Endothelial cell (in vitro differentiated cells): ENCODE results near the gene TSPAN15. TPM values are rescaled to one million over a fixed set of nuclear protein-coding genes. Genes with fewer than 3 reads are reported as not detected.

Experiments used
- DNase-seq: peaks from one replicate; pipeline ENCODE4 v3.0.0; 2021; ENCODE audit warnings: low spot score
- H3K27ac Mint-ChIP-seq: one replicate; pipeline ENCODE4 v1.8.0; 2021; ENCODE audit warnings: mixed read lengths, inconsistent platforms; ENCODE audit not compliant: unreplicated experiment
- H3K27me3 Mint-ChIP-seq: one replicate; pipeline ENCODE4 v1.8.0; 2021; ENCODE audit warnings: mild to moderate bottlenecking, moderate library complexity, mixed read lengths, inconsistent platforms; ENCODE audit not compliant: unreplicated experiment
- H3K36me3 Mint-ChIP-seq: one replicate; pipeline ENCODE4 v1.8.0; 2021; ENCODE audit warnings: mild to moderate bottlenecking, low read depth, mixed read lengths, inconsistent platforms; ENCODE audit not compliant: unreplicated experiment
- H3K4me1 Mint-ChIP-seq: one replicate; pipeline ENCODE4 v1.8.0; 2021; ENCODE audit warnings: mild to moderate bottlenecking, mixed read lengths, inconsistent platforms; ENCODE audit not compliant: unreplicated experiment
- H3K4me3 Mint-ChIP-seq: one replicate; pipeline ENCODE4 v1.8.0; 2021; ENCODE audit warnings: mild to moderate bottlenecking, mixed read lengths, inconsistent platforms; ENCODE audit not compliant: unreplicated experiment
- H3K9me3 Mint-ChIP-seq: one replicate; pipeline ENCODE4 v1.8.0; 2021; ENCODE audit warnings: mixed read lengths, inconsistent platforms; ENCODE audit not compliant: unreplicated experiment
- total RNA-seq: library from RNA; stranded (reverse); fragmentation: NEBNext Ultra II Directional; extraction: Animal tissue kit (Norgen Biotek cat#: 25700); gene quantifications from one replicate; pipeline ENCODE4 v1.2.1, GENCODE V29; 2021; ENCODE audit not compliant: unreplicated experiment
- TF ChIP-seq, protein P1 (sequence below): fragments of 200-600 bp; sonication (generic); IDR thresholded peaks from one replicate; pipeline ENCODE4 v1.5.0; 2021; ENCODE audit warnings: antibody characterized with exemption; ENCODE audit not compliant: unreplicated experiment

TSPAN15 gene
- total RNA-seq, 1 donor from 2014 or later, result 195 TPM

DNA sequence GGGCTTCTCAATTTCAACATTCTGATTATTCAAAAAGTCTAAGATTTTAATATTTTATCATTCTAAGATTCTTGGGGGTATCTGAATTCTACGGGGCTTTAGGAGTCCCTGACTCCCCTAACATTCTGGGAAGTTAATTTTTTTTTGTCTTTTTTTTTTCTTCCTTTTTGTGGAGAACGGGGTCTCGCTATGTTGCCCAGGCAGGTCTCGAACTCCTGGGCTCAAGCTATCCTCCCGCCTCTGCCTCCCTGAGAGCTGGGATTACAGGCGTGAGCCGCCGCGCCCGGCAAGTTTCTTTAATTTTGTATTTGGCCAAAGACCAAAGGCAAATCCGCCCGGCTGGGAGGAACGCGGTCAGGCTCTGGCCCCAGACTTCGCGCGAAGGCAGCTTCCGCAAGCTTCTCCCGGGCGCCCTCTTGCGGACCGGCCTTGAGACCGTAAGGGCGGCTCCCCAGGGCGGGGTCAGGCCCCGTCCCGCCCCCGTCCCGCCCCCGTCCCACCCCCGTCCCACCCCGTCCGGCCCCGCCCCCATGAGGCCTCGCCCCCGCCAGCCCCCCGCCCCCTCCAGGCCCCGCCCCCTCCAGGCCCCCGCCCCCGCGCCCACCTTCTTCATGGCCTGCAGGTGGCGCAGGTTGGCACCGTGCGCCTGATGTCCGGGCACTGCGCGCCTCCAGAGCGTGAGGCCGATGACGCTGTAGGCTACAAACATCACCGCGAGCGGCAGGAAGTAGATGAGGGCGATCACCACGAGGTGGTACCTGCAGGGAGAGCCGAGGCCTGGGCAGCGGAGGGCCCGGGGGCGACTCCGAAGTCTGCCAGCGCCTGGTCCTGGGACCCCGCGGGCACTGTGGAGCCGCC, 42.7 kb upstream of the TSPAN15 start:
- TF ChIP-seq, protein P1, sequence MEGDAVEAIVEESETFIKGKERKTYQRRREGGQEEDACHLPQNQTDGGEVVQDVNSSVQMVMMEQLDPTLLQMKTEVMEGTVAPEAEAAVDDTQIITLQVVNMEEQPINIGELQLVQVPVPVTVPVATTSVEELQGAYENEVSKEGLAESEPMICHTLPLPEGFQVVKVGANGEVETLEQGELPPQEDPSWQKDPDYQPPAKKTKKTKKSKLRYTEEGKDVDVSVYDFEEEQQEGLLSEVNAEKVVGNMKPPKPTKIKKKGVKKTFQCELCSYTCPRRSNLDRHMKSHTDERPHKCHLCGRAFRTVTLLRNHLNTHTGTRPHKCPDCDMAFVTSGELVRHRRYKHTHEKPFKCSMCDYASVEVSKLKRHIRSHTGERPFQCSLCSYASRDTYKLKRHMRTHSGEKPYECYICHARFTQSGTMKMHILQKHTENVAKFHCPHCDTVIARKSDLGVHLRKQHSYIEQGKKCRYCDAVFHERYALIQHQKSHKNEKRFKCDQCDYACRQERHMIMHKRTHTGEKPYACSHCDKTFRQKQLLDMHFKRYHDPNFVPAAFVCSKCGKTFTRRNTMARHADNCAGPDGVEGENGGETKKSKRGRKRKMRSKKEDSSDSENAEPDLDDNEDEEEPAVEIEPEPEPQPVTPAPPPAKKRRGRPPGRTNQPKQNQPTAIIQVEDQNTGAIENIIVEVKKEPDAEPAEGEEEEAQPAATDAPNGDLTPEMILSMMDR, result peak; percentile 92
- Mint-ChIP-seq H3K27ac (no peak overlapping the region), H3K9me3 (no peaks in the 10 kb centered on the region), H3K36me3 (peaks cover 9% of the 10 kb centered on the region), H3K27me3 (peaks cover 14% of the 10 kb centered on the region), H3K4me3 (no peak overlapping the region), H3K4me1 (peaks cover 17% of the 10 kb centered on the region)
- DNase-seq, result peak; percentile 96

GRCh38 chr10:69409176-69409495, 42.1 kb upstream of the TSPAN15 start:
- H3K27ac Mint-ChIP-seq, result no peak overlapping the region
- TF ChIP-seq, protein P1, result no peak
- DNase-seq, result no peak
- peaks cover 14% of the 10 kb centered on the region for H3K27me3 Mint-ChIP-seq
- H3K4me3 Mint-ChIP-seq, result no peak overlapping the region
- no peaks in the 10 kb centered on the region for H3K9me3 Mint-ChIP-seq
- peaks cover 17% of the 10 kb centered on the region for H3K4me1 Mint-ChIP-seq
- H3K36me3 Mint-ChIP-seq, result peaks cover 4% of the 10 kb centered on the region

- H3K27ac Mint-ChIP-seq, result no peak overlapping the region
- H3K4me3 Mint-ChIP-seq, result no peak overlapping the region
- peaks cover 15% of the 10 kb centered on the region for H3K4me1 Mint-ChIP-seq
- no peak for DNase-seq
- TF ChIP-seq, protein P1, result no peak
- no peaks in the 10 kb centered on the region for H3K9me3 Mint-ChIP-seq
- H3K36me3 Mint-ChIP-seq, result no peaks in the 10 kb centered on the region
- H3K27me3 Mint-ChIP-seq, result peaks cover 14% of the 10 kb centered on the region
These were observed 41.3 kb upstream of the TSPAN15 start for GRCh38 chr10:69409968-69410367.

DNA sequence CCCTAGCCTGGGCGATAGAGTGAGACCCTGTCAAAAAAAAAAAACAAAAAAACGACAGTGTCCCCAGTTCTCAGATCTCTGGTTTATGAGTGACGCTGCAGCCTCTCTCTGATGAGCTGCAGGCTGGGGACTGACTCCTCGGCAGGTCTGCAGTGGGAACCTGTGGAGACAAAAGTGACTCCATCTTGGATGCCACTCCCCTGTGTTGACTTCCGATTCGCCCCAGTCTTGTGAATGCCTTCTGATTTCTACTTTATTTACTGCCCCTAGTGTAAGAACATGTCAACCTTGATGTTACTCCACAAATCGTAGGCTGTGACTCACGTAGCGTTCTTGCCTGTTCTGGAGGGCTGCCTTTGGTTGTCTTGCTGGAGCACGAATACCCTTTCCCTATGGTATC, 40.8 kb upstream of the TSPAN15 start:
- no peaks in the 10 kb centered on the region for H3K36me3 Mint-ChIP-seq
- H3K9me3 Mint-ChIP-seq, result no peaks in the 10 kb centered on the region
- H3K27ac Mint-ChIP-seq, result no peak overlapping the region
- no peak for DNase-seq
- TF ChIP-seq, protein P1, result no peak
- H3K4me3 Mint-ChIP-seq, result no peak overlapping the region
- H3K4me1 Mint-ChIP-seq, result peaks cover 15% of the 10 kb centered on the region
- H3K27me3 Mint-ChIP-seq, result peaks cover 15% of the 10 kb centered on the region

DNA sequence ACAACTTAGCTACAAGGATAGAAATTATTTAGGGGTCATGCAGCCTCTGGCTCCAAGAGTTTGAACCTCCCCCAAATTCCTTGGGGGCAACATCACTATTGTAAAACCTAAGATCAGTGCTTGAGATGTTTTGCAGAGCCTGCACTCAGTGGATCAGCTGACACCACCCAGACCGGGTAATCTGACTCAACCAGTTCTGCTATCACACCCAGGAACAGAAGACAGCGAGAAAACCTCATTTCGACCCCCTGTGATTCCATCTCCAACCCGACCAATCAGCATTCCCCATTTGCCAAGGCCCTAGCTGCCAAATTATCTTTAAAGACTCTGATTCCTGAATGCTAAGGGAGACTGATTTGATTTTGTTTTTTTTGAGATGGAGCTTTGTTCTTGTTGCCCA, 39.8 kb upstream of the TSPAN15 start:
- TF ChIP-seq, protein P1, result no peak
- no peaks in the 10 kb centered on the region for H3K9me3 Mint-ChIP-seq
- peak overlapping the region; percentile 37 for H3K4me3 Mint-ChIP-seq
- H3K4me1 Mint-ChIP-seq, result peaks cover 13% of the 10 kb centered on the region
- no peak for DNase-seq
- H3K27ac Mint-ChIP-seq, result no peak overlapping the region
- H3K36me3 Mint-ChIP-seq, result no peaks in the 10 kb centered on the region
- H3K27me3 Mint-ChIP-seq, result peaks cover 15% of the 10 kb centered on the region
